Cardiac ventricle fibroblast (primary cell): ENCODE measurements around the gene FIS1. TPM values are rescaled to one million over a fixed set of nuclear protein-coding genes. Genes with fewer than 3 reads are reported as not detected.

Experiments used
- total RNA-seq: library from RNA; depleted of rRNA; stranded (reverse); fragments of >200 nt; gene quantifications from 2 replicates; pipeline ENCODE4 v1.2.3, GENCODE V29; 2015

The FIS1 gene
- total RNA-seq = 178 and 185 TPM in 2 replicates

GRCh38 chr7:101244375-101245146, at the start of gene FIS1:
FIS1 (minus strand) TSS chr7:101245081; CDS start chr7:101245004, 77 bp downstream.

GRCh38 chr7:101237206-101238067, 7.4 kb downstream of the FIS1 start, which contains the start of gene CLDN15:
CLDN15 (minus strand) TSS chr7:101237802; CDS start chr7:101237581, 221 bp downstream.

GRCh38 chr7:101217388-101218235, 27.3 kb downstream of the FIS1 start, which contains the start of the genes PLOD3 and ZNHIT1:
PLOD3 (minus strand) TSS chr7:101217581; CDS start chr7:101217274, 307 bp downstream.
ZNHIT1 (plus strand) TSS chr7:101218165; CDS start chr7:101218196, 31 bp downstream.

GRCh38 chr7:101200862-101201599, 43.9 kb downstream of the FIS1 start, which contains the start of gene MOGAT3:
MOGAT3 (minus strand) TSS chr7:101201036; CDS start chr7:101200854, 182 bp downstream.

Other genes starting within 250 kb of the FIS1 start
- gene MUC17, start 225.0 kb downstream of the FIS1 start, total RNA-seq = not detected in 2 replicates
- 12.6 and 13.3 TPM in 2 replicates for gene TRIM56, start 159.6 kb downstream of the FIS1 start, total RNA-seq
- gene SERPINE1, start 118.0 kb downstream of the FIS1 start, total RNA-seq = 408 and 426 TPM in 2 replicates
- gene AP1S1, start 90.6 kb downstream of the FIS1 start, total RNA-seq = 70.8 and 76.5 TPM in 2 replicates
- not detected in 2 replicates for gene VGF, start 79.5 kb downstream of the FIS1 start, total RNA-seq
- gene NAT16, start 64.8 kb downstream of the FIS1 start, total RNA-seq = not detected in 2 replicates
- not detected in 2 replicates for gene MOGAT3, start 44.0 kb downstream of the FIS1 start, total RNA-seq
- 53.9 and 58.8 TPM in 2 replicates for gene PLOD3, start 27.5 kb downstream of the FIS1 start, total RNA-seq
- 111 and 124 TPM in 2 replicates for gene ZNHIT1, start 26.9 kb downstream of the FIS1 start, total RNA-seq
- 4.4 TPM in 2 replicates for gene CLDN15, start 7.3 kb downstream of the FIS1 start, total RNA-seq
- 25.0 and 27.6 TPM in 2 replicates for gene IFT22, start 76.7 kb upstream of the FIS1 start, total RNA-seq
- not detected in 2 replicates for gene COL26A1, start 117.8 kb upstream of the FIS1 start, total RNA-seq